A673 (cell line): ENCODE measurements around the gene RRP1B. TPM values are rescaled to one million over a fixed set of nuclear protein-coding genes. Genes with fewer than 3 reads are reported as not detected.

Experiments
- BruUV-seq: library from RNA; stranded (reverse); fragments of 400-500 nt; replicated peaks from 2 replicates; lab custom pipeline; 2021; lab: Mats Ljungman, UMichigan
- CTCF ChIA-PET: fragments of 300-600 bp; sonication (Branson Sonifier 250); formaldehyde crosslinking; loops from one replicate; lab custom pipeline; 2022; ENCODE audit warnings: antibody characterized with exemption; lab: Charles Lee
- POLR2A ChIA-PET: fragments of 300-600 bp; sonication (Branson Sonifier 250); formaldehyde crosslinking; loops from one replicate; lab custom pipeline; 2022; ENCODE audit warnings: antibody characterized with exemption; ENCODE audit not compliant: low non-redundant PET; lab: Charles Lee
- DNase-seq: peaks from one replicate; pipeline ENCODE4 v3.0.0-alpha.2; 2015; ENCODE audit warnings: low spot score
- H3K27ac ChIP-seq: fragments of 200-600 bp; sonication (generic); 2 replicates; pipeline ENCODE4 v1.5.1; 2016; ENCODE audit warnings: mixed run types, low read depth, mild to moderate bottlenecking, mixed read lengths, antibody characterized with exemption, low read length; ENCODE audit not compliant: poor library complexity, severe bottlenecking
- H3K27me3 ChIP-seq: fragments of 200-600 bp; sonication (generic); replicated peaks from 2 replicates; pipeline ENCODE4 v1.6.1; 2017; ENCODE audit warnings: mixed run types, low read depth, mild to moderate bottlenecking, mixed read lengths, antibody characterized with exemption, low read length; ENCODE audit not compliant: insufficient read depth, poor library complexity
- H3K36me3 ChIP-seq: fragments of 200-600 bp; sonication (generic); 2 replicates; pipeline ENCODE4 v1.6.1; 2016; ENCODE audit warnings: mixed run types, mild to moderate bottlenecking, mixed read lengths, antibody characterized with exemption, low read length; ENCODE audit not compliant: insufficient read depth, poor library complexity, severe bottlenecking
- H3K4me1 ChIP-seq: fragments of 200-600 bp; sonication (generic); 2 replicates; pipeline ENCODE4 v1.6.1; 2017; ENCODE audit warnings: mixed run types, mild to moderate bottlenecking, mixed read lengths, antibody characterized with exemption, low read length; ENCODE audit not compliant: insufficient read depth, poor library complexity, severe bottlenecking
- H3K4me3 ChIP-seq: fragments of 200-600 bp; sonication (generic); 2 replicates; pipeline ENCODE4 v1.5.1; 2016; ENCODE audit warnings: low read depth, mixed run types, mild to moderate bottlenecking, mixed read lengths, low read length; ENCODE audit not compliant: poor library complexity, severe bottlenecking
- H3K9me3 ChIP-seq: fragments of 200-600 bp; sonication (generic); 2 replicates; pipeline ENCODE4 v1.6.1; 2016; ENCODE audit warnings: mixed run types, low read depth, mild to moderate bottlenecking, mixed read lengths, antibody characterized with exemption, low read length; ENCODE audit not compliant: poor library complexity, severe bottlenecking
- CTCF ChIP-seq: fragments of 300-800, 200-600 bp; sonication (generic); conservative IDR thresholded peaks from 2 replicates; pipeline ENCODE4 v1.5.1; 2017; ENCODE audit warnings: low read depth, mild to moderate bottlenecking, antibody characterized with exemption, low read length, moderate library complexity, mixed read lengths
- EZH2 ChIP-seq: fragments of 200-600 bp; sonication (generic); IDR thresholded peaks from 2 replicates; pipeline ENCODE4 v1.6.1; 2017; ENCODE audit warnings: borderline replicate concordance, low read depth, mild to moderate bottlenecking, mixed read lengths, antibody characterized with exemption, low read length; ENCODE audit not compliant: poor library complexity, severe bottlenecking
- intact Hi-C: fragments of 100-400 bp; cut with micrococcal nuclease; formaldehyde crosslinking; loops from one replicate; pipeline ENCODE4 v1.10.0; 2022; ENCODE audit not compliant: unreplicated experiment
- total RNA-seq: library from RNA; stranded (reverse); gene quantifications from 2 replicates; pipeline ENCODE4 v1.2.3, GENCODE V29; 2021

The RRP1B gene
- total RNA-seq, 1 experiment from 2014 or later, result 73.5 TPM

GRCh38 chr21:43626390-43626789 lies 33.0 kb upstream of the RRP1B start:
- DNase-seq, result no peak
- Histone ChIP-seq H3K9me3 (peaks cover 4% of the 10 kb centered on the region), H3K4me1 (no peaks in the 10 kb centered on the region), H3K27ac (no peak overlapping the region), H3K36me3 (no peaks in the 10 kb centered on the region), H3K27me3 (no peaks in the 10 kb centered on the region), H3K4me3 (no peak overlapping the region)
- BruUV-seq, result no TSS peak
- intact Hi-C loops, result no loop called here
- TF ChIP-seq EZH2 (no peak), CTCF (no peak)
- ChIA-PET POLR2A (no interaction called here), CTCF (no interaction called here)

- DNase-seq, result no peak
- TF ChIP-seq EZH2 (no peak), CTCF (no peak)
- Histone ChIP-seq H3K27ac (no peak overlapping the region), H3K36me3 (no peaks in the 10 kb centered on the region), H3K27me3 (no peaks in the 10 kb centered on the region), H3K9me3 (peaks cover 4% of the 10 kb centered on the region), H3K4me3 (no peak overlapping the region), H3K4me1 (no peaks in the 10 kb centered on the region)
- no TSS peak for BruUV-seq
- intact Hi-C loops, result no loop called here
- ChIA-PET CTCF (no interaction called here), POLR2A (no interaction called here)
These were observed 31.8 kb upstream of the RRP1B start for GRCh38 chr21:43627527-43627926.

GRCh38 chr21:43631411-43632107 lies 27.8 kb upstream of the RRP1B start:
- Histone ChIP-seq H3K9me3 (peaks cover 4% of the 10 kb centered on the region), H3K36me3 (no peaks in the 10 kb centered on the region), H3K4me1 (no peaks in the 10 kb centered on the region), H3K27me3 (no peaks in the 10 kb centered on the region), H3K4me3 (no peak overlapping the region), H3K27ac (no peak overlapping the region)
- ChIA-PET POLR2A (no interaction called here), CTCF (no interaction called here)
- intact Hi-C loops, result no loop called here
- BruUV-seq, result no TSS peak
- TF ChIP-seq EZH2 (no peak), CTCF (no peak)
- no peak for DNase-seq
